Neural crest cell (in vitro differentiated cells): Measurements from ENCODE around the gene NME5. TPM values are rescaled to one million over a fixed set of nuclear protein-coding genes. Genes with fewer than 3 reads are reported as not detected.
"Not testable (repeated sequence)": the region's sequence is repeated elsewhere in the genome, so short reads cannot be mapped to it uniquely, and the experiment has no call there.

ENCODE experiments used
- DNase-seq: peaks from one replicate; pipeline ENCODE4 v3.0.0; 2021; ENCODE audit warnings: low read depth, mixed read lengths, low spot score
- H3K27ac Mint-ChIP-seq: one replicate; pipeline ENCODE4 v1.8.0; 2021; ENCODE audit warnings: mild to moderate bottlenecking, mixed read lengths; ENCODE audit not compliant: unreplicated experiment
- H3K27me3 Mint-ChIP-seq: 2 replicates; pipeline ENCODE4 v1.8.0; 2021; ENCODE audit warnings: low read depth, mild to moderate bottlenecking, mixed read lengths
- H3K36me3 Mint-ChIP-seq: 2 replicates; pipeline ENCODE4 v1.8.0; 2021; ENCODE audit warnings: low read depth, mild to moderate bottlenecking, mixed read lengths
- H3K4me1 Mint-ChIP-seq: 2 replicates; pipeline ENCODE4 v1.8.0; 2021; ENCODE audit warnings: mixed read lengths
- H3K4me3 Mint-ChIP-seq: one replicate; pipeline ENCODE4 v1.8.0; 2021; ENCODE audit warnings: mild to moderate bottlenecking, mixed read lengths
- H3K9me3 Mint-ChIP-seq: 2 replicates; pipeline ENCODE4 v1.8.0; 2021; ENCODE audit warnings: mixed read lengths
- CTCF ChIP-seq: fragments of 200-600 bp; sonication (generic); conservative IDR thresholded peaks from 2 replicates; pipeline ENCODE4 v1.5.0; 2021; ENCODE audit warnings: antibody characterized with exemption, mild to moderate bottlenecking
- total RNA-seq: library from RNA; stranded (reverse); gene quantifications from 2 replicates; pipeline ENCODE4 v1.2.1, GENCODE V29; 2021

The NME5 gene
- total RNA-seq, 1 donor from 2014 or later: 6.3 TPM

GRCh38 chr5:138149530-138149929 is 10.3 kb upstream of the NME5 start:
- H3K27me3 Mint-ChIP-seq: no peaks in the 10 kb centered on the region
- no peak for TF ChIP-seq CTCF
- H3K4me1 Mint-ChIP-seq: no peaks in the 10 kb centered on the region
- H3K27ac Mint-ChIP-seq: no peak overlapping the region
- no peaks in the 10 kb centered on the region for H3K9me3 Mint-ChIP-seq
- no peak for DNase-seq
- H3K4me3 Mint-ChIP-seq: no peak overlapping the region
- no peaks in the 10 kb centered on the region for H3K36me3 Mint-ChIP-seq

GRCh38 chr5:138148811-138149210 is 9.6 kb upstream of the NME5 start:
- Mint-ChIP-seq H3K27me3 (no peaks in the 10 kb centered on the region), H3K27ac (no peak overlapping the region), H3K4me3 (no peak overlapping the region), H3K36me3 (no peaks in the 10 kb centered on the region), H3K4me1 (no peaks in the 10 kb centered on the region), H3K9me3 (no peaks in the 10 kb centered on the region)
- no peak for TF ChIP-seq CTCF
- no peak for DNase-seq

- H3K27ac Mint-ChIP-seq, H3K36me3 Mint-ChIP-seq, H3K4me1 Mint-ChIP-seq, H3K27me3 Mint-ChIP-seq, H3K4me3 Mint-ChIP-seq, H3K9me3 Mint-ChIP-seq, DNase-seq: not testable (repeated sequence)
These were observed 4.3 kb upstream of the NME5 start for GRCh38 chr5:138143578-138143977.

- H3K27ac Mint-ChIP-seq: no peak overlapping the region
- H3K27me3 Mint-ChIP-seq: no peaks in the 10 kb centered on the region
- H3K9me3 Mint-ChIP-seq: no peaks in the 10 kb centered on the region
- DNase-seq: no peak
- no peaks in the 10 kb centered on the region for H3K36me3 Mint-ChIP-seq
- no peak overlapping the region for H3K4me3 Mint-ChIP-seq
- H3K4me1 Mint-ChIP-seq: peaks cover 12% of the 10 kb centered on the region
- no peak for TF ChIP-seq CTCF
These were observed 2.5 kb upstream of the NME5 start for GRCh38 chr5:138141734-138142133.

- no peaks in the 10 kb centered on the region for H3K9me3 Mint-ChIP-seq
- no peak for TF ChIP-seq CTCF
- no peaks in the 10 kb centered on the region for H3K27me3 Mint-ChIP-seq
- H3K4me3 Mint-ChIP-seq: peak overlapping the region; percentile 51
- H3K36me3 Mint-ChIP-seq: no peaks in the 10 kb centered on the region
- no peak overlapping the region for H3K27ac Mint-ChIP-seq
- peaks cover 12% of the 10 kb centered on the region for H3K4me1 Mint-ChIP-seq
- no peak for DNase-seq
These were observed 1.0 kb upstream of the NME5 start for GRCh38 chr5:138140268-138140667.

GRCh38 chr5:138139781-138140090 is 508 bp upstream of the NME5 start:
- no peaks in the 10 kb centered on the region for H3K27me3 Mint-ChIP-seq
- no peak for DNase-seq
- no peaks in the 10 kb centered on the region for H3K9me3 Mint-ChIP-seq
- H3K4me1 Mint-ChIP-seq: peaks cover 12% of the 10 kb centered on the region
- TF ChIP-seq CTCF: no peak
- peak overlapping the region; percentile 94 for H3K4me3 Mint-ChIP-seq
- H3K36me3 Mint-ChIP-seq: no peaks in the 10 kb centered on the region
- H3K27ac Mint-ChIP-seq: no peak overlapping the region
